Lower leg skin (tissue), 4 donors: Measurements from ENCODE around the gene OVOL3. TPM values are rescaled to one million over a fixed set of nuclear protein-coding genes. Genes with fewer than 3 reads are reported as not detected.
"Not testable (repeated sequence)": the region's sequence is repeated elsewhere in the genome, so short reads cannot be mapped to it uniquely, and the experiment has no call there.

Experiments used
- DNase-seq, 2 donors: peaks; one replicate each; pipeline ENCODE4 v3.0.0-alpha.2; 2019; ENCODE audit warnings: low spot score in 2 of 2
- H3K4me3 ChIP-seq: fragments of 200-600 bp; sonication (generic); 2 replicates; pipeline ENCODE4 v1.5.1; 2017; ENCODE audit warnings: mild to moderate bottlenecking, low read depth; ENCODE audit not compliant: poor library complexity, severe bottlenecking
- CTCF ChIP-seq, 3 donors: fragments of 450-650 bp; IDR thresholded peaks; one replicate each; pipeline ENCODE4 v1.5.1; 2016; ENCODE audit warnings: antibody characterized with exemption in 3 of 3, mild to moderate bottlenecking in 3 of 3, moderate library complexity in 2 of 3
- POLR2A ChIP-seq, 2 donors: fragments of 450-650 bp; IDR thresholded peaks; one replicate each; pipeline ENCODE4 v1.6.1; 2016 to 2017; ENCODE audit warnings: antibody characterized with exemption in 2 of 2, mild to moderate bottlenecking in 1 of 2, moderate library complexity in 1 of 2
- WGBS, 2 donors: methylation state at CpG; one replicate each; pipeline ENCODE4 v1.1.5; 2018; 5-methylcytosine and 5-hydroxymethylcytosine counted together
- intact Hi-C: fragments of 100-400 bp; cut with DNase I; formaldehyde crosslinking; loops from one replicate; pipeline ENCODE4 v1.15.0; 2023; ENCODE audit warnings: low total_unique reads
- total RNA-seq, 4 donors: library from RNA; depleted of rRNA; stranded (reverse); fragments of >200 nt; gene quantifications; one replicate each; pipeline ENCODE4 v1.1.0, GENCODE V29; 2016

The OVOL3 gene
- total RNA-seq, 4 donors from 2014 or later: not detected

- intact Hi-C loops: loop anchor here (5.0 kb wide), 1 partner anchor 46 kb away; no protein-coding TSS in a partner anchor
- DNase-seq: no peak
- WGBS, 2 donors: 87 to 93% methylated on average over 48 to 49 of the region's 49 CpGs
- no peak overlapping the region for H3K4me3 ChIP-seq
- no peak for TF ChIP-seq POLR2A (IDR thresholded peaks at IDR 0.05)
- no peak for TF ChIP-seq CTCF (IDR thresholded peaks at IDR 0.05)
Measured at GRCh38 chr19:36121486-36122124, 10.7 kb downstream of the OVOL3 start.

- no peak overlapping the region for H3K4me3 ChIP-seq
- DNase-seq: no peak
- intact Hi-C loops: no loop called here
- WGBS, 2 donors: 68 to 80% methylated on average over 9 of the region's 9 CpGs
- TF ChIP-seq CTCF (IDR thresholded peaks at IDR 0.05) (no peak), POLR2A (IDR thresholded peaks at IDR 0.05) (no peak)
Measured at GRCh38 chr19:36125557-36125956, 14.6 kb downstream of the OVOL3 start.

GRCh38 chr19:36128392-36128736 is 17.4 kb downstream of the OVOL3 start:
- 8 to 11% methylated on average over 10 of the region's 10 CpGs for WGBS, 2 donors
- TF ChIP-seq POLR2A (IDR thresholded peaks at IDR 0.05) (no peak), CTCF (IDR thresholded peaks at IDR 0.05) (no peak)
- no peak for DNase-seq
- intact Hi-C loops: no loop called here
- no peak overlapping the region for H3K4me3 ChIP-seq

- H3K4me3 ChIP-seq, intact Hi-C loops, DNase-seq: not testable (repeated sequence)
- WGBS, 2 donors: 59 to 66% methylated on average over 6 of the region's 6 CpGs
Measured at GRCh38 chr19:36131221-36131620, 20.3 kb downstream of the OVOL3 start.

- H3K4me3 ChIP-seq, DNase-seq, intact Hi-C loops: not testable (repeated sequence)
- WGBS, 2 donors: 89% methylated on average over 4 of the region's 4 CpGs
Measured at GRCh38 chr19:36134867-36135266, 23.9 kb downstream of the OVOL3 start.

- no peak for TF ChIP-seq CTCF (IDR thresholded peaks at IDR 0.05)
- TF ChIP-seq POLR2A (IDR thresholded peaks at IDR 0.05): no peak
- peak; percentile 77 to 90 for DNase-seq
- 42 to 48% methylated on average over 12 of the region's 12 CpGs for WGBS, 2 donors
- intact Hi-C loops: no loop called here
- H3K4me3 ChIP-seq: no peak overlapping the region
Measured at GRCh38 chr19:36136964-36137686, 26.2 kb downstream of the OVOL3 start.

GRCh38 chr19:36139120-36139472 is 28.2 kb downstream of the OVOL3 start:
- intact Hi-C loops: no loop called here
- 46 to 61% methylated on average over 7 of the region's 7 CpGs for WGBS, 2 donors
- TF ChIP-seq POLR2A (IDR thresholded peaks at IDR 0.05) (no peak), CTCF (IDR thresholded peaks at IDR 0.05) (no peak)
- H3K4me3 ChIP-seq: no peak overlapping the region
- DNase-seq: no peak
